Keratinocyte (primary cell): ENCODE results near the gene DTNB. TPM values are rescaled to one million over a fixed set of nuclear protein-coding genes. Genes with fewer than 3 reads are reported as not detected.

ENCODE experiments used
- DNase-seq: peaks from one replicate; pipeline ENCODE4 v3.0.0-alpha.2; 2011; ENCODE audit warnings: low read depth, missing footprints, low spot score
- FAIRE-seq: peaks from 2 replicates; lab custom pipeline; 2011; peaks lifted over from hg19 to GRCh38; lab: Jason Lieb, UNC
- H2AFZ ChIP-seq: 2 replicates; pipeline ENCODE4 v1.6.0; 2012; ENCODE audit warnings: low read length, control low read depth, inconsistent platforms; ENCODE audit not compliant: control insufficient read depth
- H3K27ac ChIP-seq: 2 replicates; pipeline ENCODE4 v1.5.1; 2011; ENCODE audit warnings: low read length; ENCODE audit not compliant: control insufficient read depth, insufficient read depth
- H3K27me3 ChIP-seq: 3 replicates; pipeline ENCODE4 v1.6.0; 2011; ENCODE audit warnings: low read length; ENCODE audit not compliant: control insufficient read depth, insufficient read depth; ENCODE audit errors: extremely low read depth
- H3K36me3 ChIP-seq, 2 experiments: 2 replicates in 1 of 2; 3 replicates in 1 of 2; pipeline ENCODE4 v1.5.1; 2011; ENCODE audit warnings: low read length in 2 of 2, mild to moderate bottlenecking in 1 of 2; ENCODE audit not compliant: control insufficient read depth in 2 of 2, insufficient read depth in 2 of 2; ENCODE audit errors: extremely low read depth in 1 of 2
- H3K4me1 ChIP-seq: 3 replicates; pipeline ENCODE4 v1.5.1; 2011; ENCODE audit warnings: low read length; ENCODE audit not compliant: control insufficient read depth, insufficient read depth; ENCODE audit errors: extremely low read depth
- H3K4me2 ChIP-seq: 3 replicates; pipeline ENCODE4 v1.6.0; 2011; ENCODE audit warnings: low read depth, low read length; ENCODE audit not compliant: control insufficient read depth, insufficient read depth; ENCODE audit errors: extremely low read depth
- H3K4me3 ChIP-seq, 3 experiments: fragments of 200-600 bp in 1 of 3; sonication (generic) in 1 of 3; 2 replicates in 2 of 3; 3 replicates in 1 of 3; pipeline ENCODE4 v1.5.1; 2011 to 2016; ENCODE audit warnings: low read length in 3 of 3, mild to moderate bottlenecking in 3 of 3, control low read depth in 2 of 3, inconsistent platforms in 1 of 3, low read depth in 1 of 3, mixed read lengths in 1 of 3, mixed run types in 1 of 3, moderate library complexity in 1 of 3; ENCODE audit not compliant: control insufficient read depth in 2 of 3, insufficient read depth in 2 of 3; ENCODE audit errors: extremely low read depth in 1 of 3
- H3K79me2 ChIP-seq: 2 replicates; pipeline ENCODE4 v1.6.0; 2012; ENCODE audit warnings: low read length; ENCODE audit not compliant: control insufficient read depth, insufficient read depth
- H3K9ac ChIP-seq: 3 replicates; pipeline ENCODE4 v1.6.0; 2011; ENCODE audit warnings: low read length; ENCODE audit not compliant: control insufficient read depth, insufficient read depth; ENCODE audit errors: extremely low read depth
- H3K9me1 ChIP-seq: 3 replicates; pipeline ENCODE4 v1.6.0; 2011; ENCODE audit warnings: low read length; ENCODE audit not compliant: control insufficient read depth, insufficient read depth; ENCODE audit errors: extremely low read depth
- H3K9me3 ChIP-seq: 2 replicates; pipeline ENCODE4 v1.5.1; 2012; ENCODE audit warnings: low read depth, low read length; ENCODE audit not compliant: control insufficient read depth
- H4K20me1 ChIP-seq: 3 replicates; pipeline ENCODE4 v1.6.0; 2011; ENCODE audit warnings: low read length; ENCODE audit not compliant: control insufficient read depth, insufficient read depth; ENCODE audit errors: extremely low read depth
- EZH2 ChIP-seq: IDR thresholded peaks from one replicate; pipeline ENCODE4 v1.6.1; 2012; ENCODE audit warnings: inconsistent platforms, mild to moderate bottlenecking, low read length, moderate library complexity
- dilution Hi-C: fragments of 300-500 bp; cut with MboI; formaldehyde crosslinking; loops from one replicate; pipeline ENCODE4 v1.7.0; 2020; ENCODE audit warnings: low sequenced_read_pairs; ENCODE audit not compliant: extremely low pct_ligation_motif_present
- polyA plus RNA-seq, 5 experiments: library from polyadenylated mRNA; depleted of rRNA in 3 of 5; stranded (reverse) in 3 of 5; stranded (forward) in 1 of 5; unstranded in 1 of 5; fragments of >200 nt; gene quantifications; 1 replicate in 1 of 5; 2 replicates in 3 of 5; 3 replicates in 1 of 5; pipeline versions ENCODE4 v1.2.1 to v1.2.3, GENCODE V29; 2011 to 2012; ENCODE audit warnings: missing spikeins in 2 of 5, low read depth in 1 of 5, low replicate concordance in 1 of 5
- TF ChIP-seq, protein P1 (sequence below), 3 experiments: IDR thresholded peaks in 1 of 3; conservative IDR thresholded peaks in 1 of 3; optimal IDR thresholded peaks in 1 of 3; 2 replicates in 2 of 3; 3 replicates in 1 of 3; pipeline versions ENCODE3 to v1.5.1; 2011; ENCODE audit warnings: low read length in 3 of 3, mild to moderate bottlenecking in 3 of 3, moderate library complexity in 2 of 3, control low read depth in 1 of 3, inconsistent platforms in 1 of 3; ENCODE audit not compliant: insufficient read depth in 2 of 3; ENCODE audit errors: extremely low read depth in 1 of 3

The DTNB gene
- polyA plus RNA-seq, 1 donor (not counting 4 experiments of a cell fraction or from before 2014, with no cell fraction given) = 31.5 TPM

DNA sequence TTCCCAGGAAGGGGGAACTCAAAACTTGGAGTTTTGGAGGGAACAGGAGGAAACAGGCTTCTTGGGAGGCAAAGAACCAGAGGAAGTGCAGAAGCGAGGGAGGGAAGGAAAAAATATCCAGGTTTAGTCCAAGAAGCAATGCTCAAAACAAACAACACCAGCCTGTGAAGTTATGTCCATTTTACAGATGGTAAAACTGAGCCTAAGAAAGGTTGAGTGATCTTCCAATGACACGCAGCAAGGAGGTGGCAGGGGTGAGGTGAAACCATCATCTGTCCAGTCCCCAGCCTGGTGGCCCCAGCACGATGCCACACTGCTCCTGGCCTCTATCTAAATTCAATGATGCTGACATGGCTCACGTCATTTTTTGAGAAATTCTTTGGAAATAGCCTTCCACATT is 342.4 kb downstream of the DTNB start:
- dilution Hi-C loops = no loop called here
- no peak for TF ChIP-seq EZH2
- TF ChIP-seq, protein P1, sequence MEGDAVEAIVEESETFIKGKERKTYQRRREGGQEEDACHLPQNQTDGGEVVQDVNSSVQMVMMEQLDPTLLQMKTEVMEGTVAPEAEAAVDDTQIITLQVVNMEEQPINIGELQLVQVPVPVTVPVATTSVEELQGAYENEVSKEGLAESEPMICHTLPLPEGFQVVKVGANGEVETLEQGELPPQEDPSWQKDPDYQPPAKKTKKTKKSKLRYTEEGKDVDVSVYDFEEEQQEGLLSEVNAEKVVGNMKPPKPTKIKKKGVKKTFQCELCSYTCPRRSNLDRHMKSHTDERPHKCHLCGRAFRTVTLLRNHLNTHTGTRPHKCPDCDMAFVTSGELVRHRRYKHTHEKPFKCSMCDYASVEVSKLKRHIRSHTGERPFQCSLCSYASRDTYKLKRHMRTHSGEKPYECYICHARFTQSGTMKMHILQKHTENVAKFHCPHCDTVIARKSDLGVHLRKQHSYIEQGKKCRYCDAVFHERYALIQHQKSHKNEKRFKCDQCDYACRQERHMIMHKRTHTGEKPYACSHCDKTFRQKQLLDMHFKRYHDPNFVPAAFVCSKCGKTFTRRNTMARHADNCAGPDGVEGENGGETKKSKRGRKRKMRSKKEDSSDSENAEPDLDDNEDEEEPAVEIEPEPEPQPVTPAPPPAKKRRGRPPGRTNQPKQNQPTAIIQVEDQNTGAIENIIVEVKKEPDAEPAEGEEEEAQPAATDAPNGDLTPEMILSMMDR (optimal IDR thresholded peaks at IDR 0.05 in 1 of 3, IDR thresholded peaks at IDR 0.05 in 1 of 3, conservative IDR thresholded peaks at IDR 0.05 in 1 of 3; ENCODE audit: extremely low read depth in 1 of 3, insufficient read depth in 2 of 3, low read length in 3 of 3) = no peak

DNA sequence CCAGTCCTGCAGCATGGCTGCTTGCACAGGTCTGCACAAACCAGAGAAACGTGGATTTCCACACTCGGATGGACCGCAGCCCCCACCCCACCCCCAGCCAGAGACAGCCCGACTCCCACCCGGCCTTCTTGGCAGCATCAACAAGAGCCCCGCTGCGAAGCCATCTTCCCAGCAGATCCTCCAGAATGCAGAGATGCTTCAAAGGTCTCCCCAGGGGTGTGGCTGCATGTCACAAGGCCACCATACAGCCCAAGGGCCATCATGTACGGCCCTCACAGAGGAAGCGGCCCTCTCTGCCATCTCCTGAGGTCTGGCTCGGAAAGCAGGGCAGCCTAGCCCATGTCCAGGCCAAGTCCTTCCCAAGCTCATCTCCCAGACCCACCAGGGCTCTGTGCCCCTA is 343.1 kb downstream of the DTNB start:
- Histone ChIP-seq H3K9me3 (peaks cover 5% of the 10 kb centered on the region), H3K9me1 (no peaks in the 10 kb centered on the region), H3K4me1 (no peaks in the 10 kb centered on the region), H3K27me3 (no peaks in the 10 kb centered on the region), H3K9ac (no peak overlapping the region), H3K79me2 (peaks cover 2% of the 10 kb centered on the region), H3K36me3 (peaks cover 0 to 3% of the 10 kb centered on the region in 2 experiments), H3K4me3 (no peak overlapping the region), H3K27ac (no peak overlapping the region), H2AFZ (no peak overlapping the region), H4K20me1 (peaks cover 5% of the 10 kb centered on the region), H3K4me2 (no peak overlapping the region)
- no peak for DNase-seq
- TF ChIP-seq EZH2 = no peak
- TF ChIP-seq, protein P1 (optimal IDR thresholded peaks at IDR 0.05 in 1 of 3, IDR thresholded peaks at IDR 0.05 in 1 of 3, conservative IDR thresholded peaks at IDR 0.05 in 1 of 3; ENCODE audit: extremely low read depth in 1 of 3, insufficient read depth in 2 of 3, low read length in 3 of 3) = no peak
- dilution Hi-C loops = no loop called here
- FAIRE-seq = no peak

More for the DNA sequence above, 342.4 kb downstream of the DTNB start:
- no peak for FAIRE-seq
- peaks cover 0 to 3% of the 10 kb centered on the region in 2 experiments for H3K36me3 ChIP-seq
- H3K27me3 ChIP-seq = no peaks in the 10 kb centered on the region
- no peak overlapping the region for H3K27ac ChIP-seq
- peaks cover 5% of the 10 kb centered on the region for H4K20me1 ChIP-seq
- H3K9me1 ChIP-seq = no peaks in the 10 kb centered on the region
- H2AFZ ChIP-seq = no peak overlapping the region
- H3K4me3 ChIP-seq = no peak overlapping the region
- no peak overlapping the region for H3K9ac ChIP-seq
- H3K4me2 ChIP-seq = no peak overlapping the region
- no peaks in the 10 kb centered on the region for H3K4me1 ChIP-seq
- peaks cover 2% of the 10 kb centered on the region for H3K79me2 ChIP-seq
- peaks cover 5% of the 10 kb centered on the region for H3K9me3 ChIP-seq
- DNase-seq = no peak
